Choroid plexus epithelial cell (primary cell): Measurements from ENCODE around the gene PLPP4.

Source experiments
- DNase-seq: peaks from one replicate; pipeline ENCODE4 v3.0.0-alpha.2; 2010; ENCODE audit warnings: low read depth
- H3K4me3 ChIP-seq: 2 replicates; pipeline ENCODE4 v1.5.1; 2011; ENCODE audit warnings: low read depth, mild to moderate bottlenecking, control low read depth, low read length, moderate library complexity
- CTCF ChIP-seq: conservative IDR thresholded peaks from 2 replicates; pipeline ENCODE4 v1.5.1; 2011; ENCODE audit warnings: low read depth, mild to moderate bottlenecking, control low read depth, inconsistent platforms, low read length, moderate library complexity

The PLPP4 gene

GRCh38 chr10:120575411-120575810 is 118.4 kb downstream of the PLPP4 start:
- no peak for TF ChIP-seq CTCF
- DNase-seq, result no peak
- no peak overlapping the region for H3K4me3 ChIP-seq

- no peak for TF ChIP-seq CTCF
- DNase-seq, result no peak
- no peak overlapping the region for H3K4me3 ChIP-seq
Measured at GRCh38 chr10:120578134-120578533, 121.1 kb downstream of the PLPP4 start.

- no peak overlapping the region for H3K4me3 ChIP-seq
- no peak for DNase-seq
- no peak for TF ChIP-seq CTCF
Measured at GRCh38 chr10:120578890-120579289, 121.9 kb downstream of the PLPP4 start.

GRCh38 chr10:120580918-120581895 is 124.2 kb downstream of the PLPP4 start:
- no peak for DNase-seq
- TF ChIP-seq CTCF, result peak; percentile 9
- no peak overlapping the region for H3K4me3 ChIP-seq

GRCh38 chr10:120582753-120583152 is 125.7 kb downstream of the PLPP4 start:
- no peak for DNase-seq
- H3K4me3 ChIP-seq, result no peak overlapping the region
- TF ChIP-seq CTCF, result no peak

GRCh38 chr10:120583424-120584108 is 126.5 kb downstream of the PLPP4 start:
- no peak overlapping the region for H3K4me3 ChIP-seq
- no peak for TF ChIP-seq CTCF
- no peak for DNase-seq
